ENCODE data around the gene TMEM132C.

DNA sequence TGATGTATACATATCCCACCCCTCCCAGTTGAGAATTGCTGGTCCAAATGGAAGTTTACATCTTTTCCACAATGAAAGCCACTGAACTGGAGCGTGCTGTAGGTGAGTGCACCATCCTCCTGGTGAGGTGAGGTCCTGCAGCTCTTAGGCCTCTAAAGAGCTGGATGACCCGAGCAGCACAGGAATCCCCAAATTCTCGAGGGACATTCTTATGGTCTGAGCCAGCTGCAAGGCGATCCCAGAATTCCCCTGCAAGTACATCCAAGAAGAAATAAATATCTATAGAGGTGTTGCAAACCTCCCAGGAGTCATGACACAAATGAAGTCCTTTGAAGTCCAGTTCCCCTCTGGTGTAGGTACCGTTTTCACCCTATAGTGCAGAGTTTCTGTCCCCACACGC is 24.0 kb downstream of the TMEM132C start:
- TF ChIP-seq, protein P1, sequence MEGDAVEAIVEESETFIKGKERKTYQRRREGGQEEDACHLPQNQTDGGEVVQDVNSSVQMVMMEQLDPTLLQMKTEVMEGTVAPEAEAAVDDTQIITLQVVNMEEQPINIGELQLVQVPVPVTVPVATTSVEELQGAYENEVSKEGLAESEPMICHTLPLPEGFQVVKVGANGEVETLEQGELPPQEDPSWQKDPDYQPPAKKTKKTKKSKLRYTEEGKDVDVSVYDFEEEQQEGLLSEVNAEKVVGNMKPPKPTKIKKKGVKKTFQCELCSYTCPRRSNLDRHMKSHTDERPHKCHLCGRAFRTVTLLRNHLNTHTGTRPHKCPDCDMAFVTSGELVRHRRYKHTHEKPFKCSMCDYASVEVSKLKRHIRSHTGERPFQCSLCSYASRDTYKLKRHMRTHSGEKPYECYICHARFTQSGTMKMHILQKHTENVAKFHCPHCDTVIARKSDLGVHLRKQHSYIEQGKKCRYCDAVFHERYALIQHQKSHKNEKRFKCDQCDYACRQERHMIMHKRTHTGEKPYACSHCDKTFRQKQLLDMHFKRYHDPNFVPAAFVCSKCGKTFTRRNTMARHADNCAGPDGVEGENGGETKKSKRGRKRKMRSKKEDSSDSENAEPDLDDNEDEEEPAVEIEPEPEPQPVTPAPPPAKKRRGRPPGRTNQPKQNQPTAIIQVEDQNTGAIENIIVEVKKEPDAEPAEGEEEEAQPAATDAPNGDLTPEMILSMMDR (IDR thresholded peaks at IDR 0.05) = no peak
- TF ChIP-seq GABPB1 (CRISPR knock-in tag; IDR thresholded peaks at IDR 0.05) (no peak), JUN (CRISPR knock-in tag; IDR thresholded peaks at IDR 0.05) (no peak), ZNF317 (CRISPR knock-in tag; IDR thresholded peaks at IDR 0.05; ENCODE audit: borderline replicate concordance, low read depth) (no peak), NR3C1 (CRISPR knock-in tag; conservative IDR thresholded peaks at IDR 0.05; ENCODE audit: low read depth) (no peak), FOXJ3 (CRISPR knock-in tag; IDR thresholded peaks at IDR 0.05; ENCODE audit: borderline replicate concordance) (no peak), MYBL2 (CRISPR knock-in tag; IDR thresholded peaks at IDR 0.05) (no peak), ZNF263 (CRISPR knock-in tag; IDR thresholded peaks at IDR 0.05; ENCODE audit: low read depth) (no peak), CREB1 (CRISPR knock-in tag; IDR thresholded peaks at IDR 0.05) (no peak)
- TF ChIP-seq, protein P2, sequence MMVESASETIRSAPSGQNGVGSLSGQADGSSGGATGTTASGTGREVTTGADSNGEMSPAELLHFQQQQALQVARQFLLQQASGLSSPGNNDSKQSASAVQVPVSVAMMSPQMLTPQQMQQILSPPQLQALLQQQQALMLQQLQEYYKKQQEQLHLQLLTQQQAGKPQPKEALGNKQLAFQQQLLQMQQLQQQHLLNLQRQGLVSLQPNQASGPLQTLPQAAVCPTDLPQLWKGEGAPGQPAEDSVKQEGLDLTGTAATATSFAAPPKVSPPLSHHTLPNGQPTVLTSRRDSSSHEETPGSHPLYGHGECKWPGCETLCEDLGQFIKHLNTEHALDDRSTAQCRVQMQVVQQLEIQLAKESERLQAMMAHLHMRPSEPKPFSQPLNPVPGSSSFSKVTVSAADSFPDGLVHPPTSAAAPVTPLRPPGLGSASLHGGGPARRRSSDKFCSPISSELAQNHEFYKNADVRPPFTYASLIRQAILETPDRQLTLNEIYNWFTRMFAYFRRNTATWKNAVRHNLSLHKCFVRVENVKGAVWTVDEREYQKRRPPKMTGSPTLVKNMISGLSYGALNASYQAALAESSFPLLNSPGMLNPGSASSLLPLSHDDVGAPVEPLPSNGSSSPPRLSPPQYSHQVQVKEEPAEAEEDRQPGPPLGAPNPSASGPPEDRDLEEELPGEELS (CRISPR knock-in tag; IDR thresholded peaks at IDR 0.05) = no peak
- TF ChIP-seq, protein P3, sequence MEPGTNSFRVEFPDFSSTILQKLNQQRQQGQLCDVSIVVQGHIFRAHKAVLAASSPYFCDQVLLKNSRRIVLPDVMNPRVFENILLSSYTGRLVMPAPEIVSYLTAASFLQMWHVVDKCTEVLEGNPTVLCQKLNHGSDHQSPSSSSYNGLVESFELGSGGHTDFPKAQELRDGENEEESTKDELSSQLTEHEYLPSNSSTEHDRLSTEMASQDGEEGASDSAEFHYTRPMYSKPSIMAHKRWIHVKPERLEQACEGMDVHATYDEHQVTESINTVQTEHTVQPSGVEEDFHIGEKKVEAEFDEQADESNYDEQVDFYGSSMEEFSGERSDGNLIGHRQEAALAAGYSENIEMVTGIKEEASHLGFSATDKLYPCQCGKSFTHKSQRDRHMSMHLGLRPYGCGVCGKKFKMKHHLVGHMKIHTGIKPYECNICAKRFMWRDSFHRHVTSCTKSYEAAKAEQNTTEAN (CRISPR knock-in tag; IDR thresholded peaks at IDR 0.05) = no peak
- TF ChIP-seq, protein P4, sequence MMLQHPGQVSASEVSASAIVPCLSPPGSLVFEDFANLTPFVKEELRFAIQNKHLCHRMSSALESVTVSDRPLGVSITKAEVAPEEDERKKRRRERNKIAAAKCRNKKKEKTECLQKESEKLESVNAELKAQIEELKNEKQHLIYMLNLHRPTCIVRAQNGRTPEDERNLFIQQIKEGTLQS (CRISPR knock-in tag; conservative IDR thresholded peaks at IDR 0.05) = no peak
- TF ChIP-seq, protein P5, sequence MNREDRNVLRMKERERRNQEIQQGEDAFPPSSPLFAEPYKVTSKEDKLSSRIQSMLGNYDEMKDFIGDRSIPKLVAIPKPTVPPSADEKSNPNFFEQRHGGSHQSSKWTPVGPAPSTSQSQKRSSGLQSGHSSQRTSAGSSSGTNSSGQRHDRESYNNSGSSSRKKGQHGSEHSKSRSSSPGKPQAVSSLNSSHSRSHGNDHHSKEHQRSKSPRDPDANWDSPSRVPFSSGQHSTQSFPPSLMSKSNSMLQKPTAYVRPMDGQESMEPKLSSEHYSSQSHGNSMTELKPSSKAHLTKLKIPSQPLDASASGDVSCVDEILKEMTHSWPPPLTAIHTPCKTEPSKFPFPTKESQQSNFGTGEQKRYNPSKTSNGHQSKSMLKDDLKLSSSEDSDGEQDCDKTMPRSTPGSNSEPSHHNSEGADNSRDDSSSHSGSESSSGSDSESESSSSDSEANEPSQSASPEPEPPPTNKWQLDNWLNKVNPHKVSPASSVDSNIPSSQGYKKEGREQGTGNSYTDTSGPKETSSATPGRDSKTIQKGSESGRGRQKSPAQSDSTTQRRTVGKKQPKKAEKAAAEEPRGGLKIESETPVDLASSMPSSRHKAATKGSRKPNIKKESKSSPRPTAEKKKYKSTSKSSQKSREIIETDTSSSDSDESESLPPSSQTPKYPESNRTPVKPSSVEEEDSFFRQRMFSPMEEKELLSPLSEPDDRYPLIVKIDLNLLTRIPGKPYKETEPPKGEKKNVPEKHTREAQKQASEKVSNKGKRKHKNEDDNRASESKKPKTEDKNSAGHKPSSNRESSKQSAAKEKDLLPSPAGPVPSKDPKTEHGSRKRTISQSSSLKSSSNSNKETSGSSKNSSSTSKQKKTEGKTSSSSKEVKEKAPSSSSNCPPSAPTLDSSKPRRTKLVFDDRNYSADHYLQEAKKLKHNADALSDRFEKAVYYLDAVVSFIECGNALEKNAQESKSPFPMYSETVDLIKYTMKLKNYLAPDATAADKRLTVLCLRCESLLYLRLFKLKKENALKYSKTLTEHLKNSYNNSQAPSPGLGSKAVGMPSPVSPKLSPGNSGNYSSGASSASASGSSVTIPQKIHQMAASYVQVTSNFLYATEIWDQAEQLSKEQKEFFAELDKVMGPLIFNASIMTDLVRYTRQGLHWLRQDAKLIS (CRISPR knock-in tag; IDR thresholded peaks at IDR 0.05; ENCODE audit: borderline replicate concordance) = no peak
- TF ChIP-seq, protein P6, sequence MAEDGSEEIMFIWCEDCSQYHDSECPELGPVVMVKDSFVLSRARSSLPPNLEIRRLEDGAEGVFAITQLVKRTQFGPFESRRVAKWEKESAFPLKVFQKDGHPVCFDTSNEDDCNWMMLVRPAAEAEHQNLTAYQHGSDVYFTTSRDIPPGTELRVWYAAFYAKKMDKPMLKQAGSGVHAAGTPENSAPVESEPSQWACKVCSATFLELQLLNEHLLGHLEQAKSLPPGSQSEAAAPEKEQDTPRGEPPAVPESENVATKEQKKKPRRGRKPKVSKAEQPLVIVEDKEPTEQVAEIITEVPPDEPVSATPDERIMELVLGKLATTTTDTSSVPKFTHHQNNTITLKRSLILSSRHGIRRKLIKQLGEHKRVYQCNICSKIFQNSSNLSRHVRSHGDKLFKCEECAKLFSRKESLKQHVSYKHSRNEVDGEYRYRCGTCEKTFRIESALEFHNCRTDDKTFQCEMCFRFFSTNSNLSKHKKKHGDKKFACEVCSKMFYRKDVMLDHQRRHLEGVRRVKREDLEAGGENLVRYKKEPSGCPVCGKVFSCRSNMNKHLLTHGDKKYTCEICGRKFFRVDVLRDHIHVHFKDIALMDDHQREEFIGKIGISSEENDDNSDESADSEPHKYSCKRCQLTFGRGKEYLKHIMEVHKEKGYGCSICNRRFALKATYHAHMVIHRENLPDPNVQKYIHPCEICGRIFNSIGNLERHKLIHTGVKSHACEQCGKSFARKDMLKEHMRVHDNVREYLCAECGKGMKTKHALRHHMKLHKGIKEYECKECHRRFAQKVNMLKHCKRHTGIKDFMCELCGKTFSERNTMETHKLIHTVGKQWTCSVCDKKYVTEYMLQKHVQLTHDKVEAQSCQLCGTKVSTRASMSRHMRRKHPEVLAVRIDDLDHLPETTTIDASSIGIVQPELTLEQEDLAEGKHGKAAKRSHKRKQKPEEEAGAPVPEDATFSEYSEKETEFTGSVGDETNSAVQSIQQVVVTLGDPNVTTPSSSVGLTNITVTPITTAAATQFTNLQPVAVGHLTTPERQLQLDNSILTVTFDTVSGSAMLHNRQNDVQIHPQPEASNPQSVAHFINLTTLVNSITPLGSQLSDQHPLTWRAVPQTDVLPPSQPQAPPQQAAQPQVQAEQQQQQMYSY (CRISPR knock-in tag; IDR thresholded peaks at IDR 0.05) = no peak

All from WTC11 (cell line).